SK-N-MC (cell line): Measurements from ENCODE around the gene PAK5.
A peak's percentile ranks its signal among the peaks of the same experiment; 100 is the strongest.

Experiments used
- DNase-seq: peaks from one replicate; pipeline ENCODE4 v3.0.0-alpha.2; 2011; ENCODE audit warnings: low read depth, low spot score
- H3K27ac ChIP-seq: fragments of 200-600 bp; sonication (generic); 2 replicates; pipeline ENCODE4 v1.5.1; 2016; ENCODE audit warnings: mixed run types
- H3K36me3 ChIP-seq: fragments of 200-600 bp; sonication (generic); 2 replicates; pipeline ENCODE4 v1.6.1; 2017; ENCODE audit warnings: antibody characterized with exemption, low read length, mixed read lengths; ENCODE audit not compliant: insufficient read depth
- H3K4me3 ChIP-seq: fragments of 200-600 bp; sonication (generic); 2 replicates; pipeline ENCODE4 v1.5.1; 2016
- H3K9ac ChIP-seq: fragments of 200-600 bp; sonication (generic); 2 replicates; pipeline ENCODE4 v1.8.0; 2017; ENCODE audit warnings: mixed run types, mixed read lengths; ENCODE audit not compliant: insufficient read length
- H3K9me3 ChIP-seq: fragments of 200-600 bp; sonication (generic); 2 replicates; pipeline ENCODE4 v1.6.1; 2017; ENCODE audit warnings: low read depth, mild to moderate bottlenecking, antibody characterized with exemption, low read length, moderate library complexity, mixed read lengths
- EZH2 ChIP-seq: fragments of 200-600 bp; sonication (generic); IDR thresholded peaks from one replicate; pipeline ENCODE4 v1.6.1; 2017; ENCODE audit warnings: antibody characterized with exemption
- FOXP2 ChIP-seq: optimal IDR thresholded peaks from 2 replicates; pipeline ENCODE3; 2011; ENCODE audit warnings: mild to moderate bottlenecking, moderate library complexity; ENCODE audit not compliant: insufficient read depth; ENCODE audit errors: extremely low read length, control extremely low read depth
- POLR2AphosphoS5 ChIP-seq: IDR thresholded peaks from 2 replicates; pipeline ENCODE4 v1.6.1; 2012; ENCODE audit warnings: mild to moderate bottlenecking, low read depth, low read length, borderline replicate concordance

Gene PAK5

DNA sequence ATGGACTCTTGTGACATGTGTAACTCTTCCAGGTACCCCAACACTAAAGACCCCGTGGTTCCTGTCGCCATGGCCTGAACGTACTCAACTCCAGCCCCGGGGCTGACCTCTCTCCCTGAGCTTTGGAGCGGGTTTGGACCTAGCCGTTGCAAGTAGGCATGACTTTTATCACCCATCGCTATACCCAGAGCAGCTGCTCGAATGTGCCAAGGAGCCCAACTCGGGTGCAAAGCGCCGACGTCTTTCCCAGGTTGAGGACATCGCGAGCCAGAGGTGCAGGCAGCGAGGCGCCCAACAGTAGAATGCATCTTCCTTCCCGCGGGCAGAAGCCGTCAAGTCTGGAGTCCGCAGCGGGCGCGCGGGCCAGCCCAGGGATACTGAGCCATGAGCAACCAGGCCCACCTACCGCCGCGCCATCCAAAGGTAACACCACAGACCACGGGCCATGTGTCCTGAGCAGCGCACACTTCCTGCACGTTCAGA lies 330.1 kb downstream of the PAK5 start:
- Histone ChIP-seq H3K4me3 (no peak overlapping the region), H3K9me3 (no peaks in the 10 kb centered on the region), H3K9ac (no peak overlapping the region), H3K27ac (no peak overlapping the region), H3K36me3 (no peaks in the 10 kb centered on the region)
- no peak for DNase-seq
- TF ChIP-seq POLR2AphosphoS5 (no peak), FOXP2 (no peak), EZH2 (no peak)

DNA sequence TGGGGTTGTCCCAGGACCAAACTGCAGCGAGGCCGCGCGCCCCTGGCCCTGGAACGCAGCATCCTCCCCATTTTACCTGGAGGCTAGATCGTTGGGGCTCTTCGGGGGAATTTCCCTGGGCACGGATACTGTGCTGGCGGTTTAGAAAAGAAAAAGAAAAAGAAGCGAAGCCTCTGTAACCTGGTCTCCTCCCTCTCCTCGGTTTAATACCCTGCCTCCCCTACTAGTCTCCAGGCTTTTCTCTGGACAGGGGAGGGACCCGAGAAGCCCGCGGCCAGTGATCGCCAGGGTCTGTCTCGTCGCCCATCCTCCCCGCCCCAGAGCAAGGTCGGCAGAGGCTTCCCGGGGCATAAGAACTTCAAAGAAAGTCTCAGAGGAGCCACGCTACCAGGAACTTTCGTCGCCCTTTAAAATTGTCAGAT lies 330.6 kb downstream of the PAK5 start:
- Histone ChIP-seq H3K9ac (no peak overlapping the region), H3K36me3 (no peaks in the 10 kb centered on the region), H3K9me3 (no peaks in the 10 kb centered on the region), H3K27ac (no peak overlapping the region), H3K4me3 (no peak overlapping the region)
- TF ChIP-seq POLR2AphosphoS5 (no peak), EZH2 (peak; percentile 19)
- DNase-seq = no peak

DNA sequence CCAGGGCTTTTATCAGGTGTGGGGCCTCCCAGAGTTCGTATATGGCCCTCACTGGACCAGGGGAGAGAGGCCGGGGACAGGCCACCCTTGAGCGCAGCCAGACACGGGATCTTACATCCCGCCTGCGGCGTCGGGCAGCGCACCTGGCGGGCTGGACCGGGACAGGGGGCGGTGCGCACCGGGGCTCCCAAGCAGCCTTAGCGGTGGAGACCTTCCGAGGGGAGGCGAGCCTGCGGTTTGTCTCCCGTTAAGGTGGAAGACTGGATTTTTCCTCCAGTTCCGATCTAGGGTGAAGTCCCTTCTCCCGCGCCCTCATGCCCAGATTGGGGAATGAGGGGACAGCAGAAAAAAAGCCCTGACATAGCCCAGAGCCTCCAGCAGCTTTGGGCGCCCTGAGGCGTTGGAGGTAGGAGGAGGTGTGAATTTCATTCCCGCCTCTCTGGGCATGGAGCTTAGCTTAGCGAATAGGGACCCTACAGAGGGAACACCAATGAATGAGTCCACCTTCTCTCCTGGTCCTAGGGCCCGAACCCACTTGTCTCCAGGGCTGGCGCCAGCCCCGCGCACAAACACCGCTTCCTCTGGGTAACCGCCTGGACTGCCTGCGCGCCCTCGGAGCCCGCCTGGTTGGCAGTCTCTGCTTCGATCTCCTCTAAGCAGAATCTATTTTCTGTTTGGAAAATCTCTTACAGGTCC lies 331.2 kb downstream of the PAK5 start:
- H3K27ac ChIP-seq = no peak overlapping the region
- no peak for TF ChIP-seq EZH2
- TF ChIP-seq POLR2AphosphoS5 = no peak
- TF ChIP-seq FOXP2 = no peak

DNA sequence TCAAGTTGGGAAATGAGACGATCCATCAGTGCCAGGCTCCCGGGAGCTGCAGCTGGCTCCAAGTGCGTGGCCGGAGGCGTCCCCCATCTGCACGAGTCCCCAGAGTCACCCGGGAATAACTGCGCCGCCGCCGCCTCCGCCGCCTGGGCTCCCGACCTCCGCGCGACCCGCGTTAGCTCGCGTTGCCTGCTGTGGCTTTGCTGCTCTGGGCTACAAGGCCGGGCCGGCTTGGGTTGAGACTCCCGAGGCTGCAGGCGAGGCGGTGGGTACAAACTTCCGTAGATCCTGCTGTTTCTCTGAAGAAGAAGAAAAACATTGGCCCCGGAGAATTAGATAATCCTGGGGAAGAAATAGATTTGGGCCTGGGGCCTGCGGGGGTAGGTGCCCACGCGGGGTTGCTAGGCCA lies 331.9 kb downstream of the PAK5 start:
- H3K4me3 ChIP-seq = no peak overlapping the region

More for the DNA sequence above, 331.2 kb downstream of the PAK5 start:
- H3K9me3 ChIP-seq = no peaks in the 10 kb centered on the region
- DNase-seq = no peak
- no peaks in the 10 kb centered on the region for H3K36me3 ChIP-seq
- H3K9ac ChIP-seq = no peak overlapping the region
- H3K4me3 ChIP-seq = no peak overlapping the region

DNA sequence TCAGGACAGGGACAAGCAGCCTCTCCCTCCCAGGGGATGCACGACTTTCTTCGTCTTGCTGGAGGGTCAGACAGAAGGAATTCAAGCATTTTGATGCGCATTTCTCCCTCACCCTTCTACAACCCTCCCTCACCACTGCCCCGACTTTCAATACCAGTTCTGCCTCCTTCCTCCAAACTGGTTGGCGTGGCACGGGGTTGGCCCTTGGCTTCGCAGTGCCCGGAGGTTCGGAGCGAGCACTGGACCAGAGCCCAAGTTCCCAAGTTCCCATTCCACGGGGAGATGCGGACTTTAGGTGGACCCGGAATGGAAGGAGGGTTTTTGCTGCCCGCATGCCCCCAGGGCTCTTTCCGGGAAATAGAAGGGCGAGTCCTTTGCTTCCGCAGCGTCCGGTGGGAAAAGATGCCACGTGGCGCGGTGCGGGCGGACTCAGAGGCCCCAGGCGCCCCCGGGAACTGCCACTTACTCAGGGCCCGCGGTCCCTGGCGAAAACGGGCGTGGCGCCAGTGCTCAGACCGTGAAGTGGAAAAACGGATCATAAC lies 332.5 kb downstream of the PAK5 start:
- H3K4me3 ChIP-seq = no peak overlapping the region
- no peak for DNase-seq
- no peaks in the 10 kb centered on the region for H3K36me3 ChIP-seq
- no peak for TF ChIP-seq POLR2AphosphoS5
- no peak for TF ChIP-seq EZH2
- TF ChIP-seq FOXP2 = no peak
- H3K9me3 ChIP-seq = no peaks in the 10 kb centered on the region
- no peak overlapping the region for H3K9ac ChIP-seq
- H3K27ac ChIP-seq = no peak overlapping the region

More for the DNA sequence above, 331.9 kb downstream of the PAK5 start:
- Histone ChIP-seq H3K9ac (no peak overlapping the region), H3K9me3 (no peaks in the 10 kb centered on the region), H3K27ac (no peak overlapping the region), H3K36me3 (no peaks in the 10 kb centered on the region)
- TF ChIP-seq EZH2 = no peak
- no peak for TF ChIP-seq FOXP2
- TF ChIP-seq POLR2AphosphoS5 = no peak
- no peak for DNase-seq

DNA sequence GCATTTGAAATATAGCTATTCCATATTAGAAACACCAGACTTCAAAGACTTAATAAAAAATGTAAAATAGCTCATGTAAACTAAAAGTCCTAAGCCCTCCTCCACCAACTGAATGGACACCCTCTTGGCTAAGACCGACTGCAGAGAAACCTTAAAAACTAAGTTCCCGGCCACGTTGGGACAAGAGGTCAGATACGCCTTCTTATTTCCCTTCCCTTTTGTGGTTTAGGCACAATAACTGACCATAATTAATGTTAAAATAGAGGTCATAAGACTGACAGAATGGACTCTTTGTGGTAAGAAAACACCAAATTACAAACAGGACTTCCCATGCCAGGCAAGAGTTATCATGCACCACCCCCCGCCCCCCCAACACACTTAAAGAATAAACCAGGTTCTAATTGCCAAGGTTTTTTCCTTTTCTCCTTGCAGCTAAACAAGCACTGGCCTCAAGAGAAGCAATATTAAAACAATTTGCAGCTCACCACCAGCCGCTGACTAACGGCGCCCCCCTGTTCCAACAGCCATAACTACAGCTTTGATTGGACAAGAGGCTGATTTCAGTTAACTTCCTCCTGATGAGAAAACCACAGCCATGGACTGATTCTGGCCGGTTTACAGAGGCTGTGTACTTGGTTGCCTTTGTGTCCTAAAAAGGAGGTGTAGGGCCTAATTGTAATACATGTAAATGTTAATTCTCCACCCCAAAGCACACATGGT lies 335.2 kb downstream of the PAK5 start:
- Histone ChIP-seq H3K36me3 (no peaks in the 10 kb centered on the region), H3K9ac (no peak overlapping the region), H3K27ac (no peak overlapping the region), H3K9me3 (no peaks in the 10 kb centered on the region), H3K4me3 (no peak overlapping the region)
- DNase-seq = no peak
- TF ChIP-seq EZH2 = no peak
- TF ChIP-seq POLR2AphosphoS5 = no peak
- no peak for TF ChIP-seq FOXP2

DNA sequence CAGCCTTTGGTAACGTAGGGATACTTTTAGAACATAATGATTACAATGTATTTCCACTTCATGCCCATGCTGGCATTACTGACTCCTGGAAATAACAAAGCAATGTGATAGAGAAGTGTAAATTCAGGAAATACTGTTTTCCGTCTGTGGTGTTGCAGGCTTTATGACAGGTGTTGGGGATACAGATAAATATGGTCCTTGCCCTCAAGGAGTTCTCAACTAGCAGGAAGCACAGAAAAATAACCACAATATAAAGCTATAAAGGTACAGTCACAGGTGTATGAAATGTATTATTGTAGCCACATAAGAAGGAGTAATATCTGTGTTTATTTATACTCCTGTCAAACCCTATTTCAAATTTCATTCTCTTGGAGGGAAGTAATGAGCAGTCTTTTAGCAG lies 337.4 kb downstream of the PAK5 start:
- H3K9me3 ChIP-seq = no peaks in the 10 kb centered on the region
- TF ChIP-seq POLR2AphosphoS5 (no peak), EZH2 (no peak), FOXP2 (no peak)
- DNase-seq = no peak
- no peak overlapping the region for H3K4me3 ChIP-seq
- H3K36me3 ChIP-seq = no peaks in the 10 kb centered on the region
- H3K27ac ChIP-seq = no peak overlapping the region
- no peak overlapping the region for H3K9ac ChIP-seq

DNA sequence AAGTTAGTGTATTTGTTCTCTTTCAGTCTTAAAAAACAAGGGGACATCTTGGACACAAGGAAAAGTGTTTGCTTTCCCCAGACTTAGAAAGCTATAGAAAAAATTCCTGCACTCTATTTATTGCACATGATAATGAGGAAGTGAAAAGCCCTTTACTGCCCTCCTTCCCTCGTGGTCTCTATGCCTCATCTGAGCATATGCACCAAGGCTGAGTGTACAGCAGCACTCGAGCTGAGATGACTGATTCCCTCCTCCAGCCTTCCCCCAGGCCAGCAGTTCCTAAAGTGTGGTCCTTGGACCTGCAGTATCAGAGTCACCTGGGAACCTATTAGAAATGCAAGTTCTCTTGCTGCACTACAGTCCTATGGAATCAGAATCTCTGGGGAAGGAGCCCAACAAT lies 338.8 kb downstream of the PAK5 start:
- Histone ChIP-seq H3K27ac (no peak overlapping the region), H3K9me3 (no peaks in the 10 kb centered on the region), H3K9ac (no peak overlapping the region), H3K4me3 (no peak overlapping the region), H3K36me3 (no peaks in the 10 kb centered on the region)
- no peak for DNase-seq
- TF ChIP-seq EZH2 (no peak), FOXP2 (no peak), POLR2AphosphoS5 (no peak)
